GM19397 (cell line): Measurements from ENCODE around the gene ARID3C.

ENCODE experiments used
- ATAC-seq: cut with Tn5 transposase; IDR thresholded peaks from one replicate; pipeline ENCODE4 v1.9.1; 2021; ENCODE audit warnings: mild to moderate bottlenecking, moderate library complexity; ENCODE audit not compliant: unreplicated experiment

ARID3C gene

GRCh38 chr9:34578241-34579103 lies 50.4 kb downstream of the ARID3C start:
- ATAC-seq, result no peak

GRCh38 chr9:34577400-34578240 lies 51.2 kb downstream of the ARID3C start:
- ATAC-seq, result no peak

- no peak for ATAC-seq
Measured at GRCh38 chr9:34576597-34577399, 52.1 kb downstream of the ARID3C start.

DNA sequence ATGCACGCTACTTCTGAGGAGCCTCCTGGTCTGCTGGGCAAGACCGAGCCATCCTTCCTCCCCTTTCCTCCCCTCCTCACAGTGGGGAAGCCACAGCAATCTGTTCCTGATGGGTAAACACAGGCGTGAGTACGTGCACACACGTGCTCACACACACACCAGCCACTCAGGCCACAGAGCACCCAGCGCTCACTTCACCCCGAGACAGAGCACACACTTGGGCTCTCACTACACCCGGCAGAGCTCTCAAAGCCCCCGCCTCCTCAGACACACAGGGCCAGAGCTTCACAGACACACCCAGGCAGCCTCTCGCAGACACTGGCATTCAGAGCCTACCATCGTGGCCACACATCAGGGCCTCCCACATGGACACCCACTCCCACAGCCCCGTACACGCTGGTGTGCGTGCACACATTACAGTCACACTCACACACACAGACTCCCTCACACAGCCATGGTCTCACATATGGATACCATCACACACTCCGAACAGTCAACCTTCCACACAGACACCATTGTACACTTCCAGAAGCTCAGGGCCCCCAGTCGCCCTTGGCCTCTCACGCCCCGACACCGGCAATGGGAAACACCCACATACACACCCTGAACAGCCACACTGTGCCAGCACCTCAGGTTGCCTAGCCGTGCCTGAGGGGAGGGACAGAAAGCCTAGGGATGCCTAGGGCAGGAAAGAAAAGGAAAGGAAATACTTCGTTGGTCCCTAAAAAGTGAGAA lies 52.8 kb downstream of the ARID3C start:
- no peak for ATAC-seq

GRCh38 chr9:34575241-34575640 lies 53.6 kb downstream of the ARID3C start:
- no peak for ATAC-seq

- ATAC-seq, result no peak
Measured at GRCh38 chr9:34574571-34574970, 54.3 kb downstream of the ARID3C start.

DNA sequence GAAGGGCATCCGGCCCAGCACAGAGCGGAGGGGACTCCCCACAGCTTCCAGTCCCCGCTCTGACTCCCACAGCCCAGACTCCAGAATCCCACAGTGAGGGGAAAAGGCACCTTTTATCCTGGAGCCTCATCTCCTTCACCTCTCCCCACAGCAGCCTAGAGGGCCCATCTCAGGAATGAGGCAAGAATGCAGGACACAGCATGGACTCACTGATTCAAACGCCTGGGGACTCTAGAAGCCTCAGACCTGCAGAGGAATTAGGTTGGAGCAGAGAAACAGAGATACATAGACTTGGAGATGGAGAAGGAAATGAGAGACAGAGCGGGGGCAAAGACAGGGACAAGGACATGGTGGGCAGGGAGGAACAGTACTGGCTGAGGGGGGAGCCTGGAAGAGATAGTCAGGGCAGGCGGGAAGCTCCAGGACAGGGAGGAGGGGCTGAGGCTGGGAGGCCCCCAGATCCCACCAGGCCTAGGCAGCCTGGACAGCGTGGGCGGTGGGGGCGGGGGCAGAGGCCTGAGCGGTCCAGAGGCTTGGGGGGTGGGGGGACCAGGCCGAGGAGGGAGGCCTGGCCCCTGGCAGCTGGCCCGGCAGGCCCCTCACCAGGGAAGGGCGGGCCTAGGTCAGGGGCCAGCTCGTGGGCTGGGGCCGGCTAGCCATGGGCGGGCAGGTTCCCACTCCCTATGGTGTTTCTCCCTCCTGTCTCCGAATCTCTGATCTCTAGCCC lies 55.1 kb downstream of the ARID3C start:
- no peak for ATAC-seq

DNA sequence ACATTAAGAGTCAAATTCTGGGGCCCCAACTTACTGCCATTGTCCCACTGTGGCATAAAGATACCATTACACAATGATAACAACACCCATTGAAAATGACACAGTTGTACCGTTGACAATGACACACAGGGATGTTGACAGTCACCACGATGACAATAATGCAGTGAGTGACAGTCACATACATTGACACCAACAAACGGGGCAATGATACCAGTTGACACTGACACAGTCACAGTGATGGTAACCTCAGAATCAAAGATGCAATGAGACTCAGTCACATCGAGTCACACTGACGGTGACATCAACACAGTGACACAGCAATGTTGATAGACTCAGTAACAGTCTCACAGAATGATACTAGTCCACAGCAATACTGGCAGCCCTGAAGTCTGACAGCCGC lies 56.2 kb downstream of the ARID3C start:
- ATAC-seq, result no peak

DNA sequence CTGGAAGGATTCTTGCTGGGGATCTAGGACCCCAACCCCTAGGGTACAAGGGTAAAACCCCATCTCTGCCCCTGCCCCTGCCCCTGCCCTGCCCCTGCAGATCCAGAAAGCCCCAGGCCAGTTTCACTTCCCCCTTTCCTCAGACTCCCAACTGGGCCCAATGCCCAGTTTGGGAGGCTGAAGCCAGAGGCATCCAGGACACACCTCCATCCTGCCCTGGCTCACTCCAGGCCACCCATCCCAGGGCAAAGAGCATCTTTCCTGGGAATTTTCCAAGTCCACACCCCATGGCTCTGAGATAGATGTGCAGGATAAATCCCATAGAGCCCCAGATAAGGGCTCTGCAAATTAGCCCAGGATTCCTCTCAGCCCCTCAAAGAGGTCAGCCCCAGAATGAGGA lies 56.8 kb downstream of the ARID3C start:
- no peak for ATAC-seq

DNA sequence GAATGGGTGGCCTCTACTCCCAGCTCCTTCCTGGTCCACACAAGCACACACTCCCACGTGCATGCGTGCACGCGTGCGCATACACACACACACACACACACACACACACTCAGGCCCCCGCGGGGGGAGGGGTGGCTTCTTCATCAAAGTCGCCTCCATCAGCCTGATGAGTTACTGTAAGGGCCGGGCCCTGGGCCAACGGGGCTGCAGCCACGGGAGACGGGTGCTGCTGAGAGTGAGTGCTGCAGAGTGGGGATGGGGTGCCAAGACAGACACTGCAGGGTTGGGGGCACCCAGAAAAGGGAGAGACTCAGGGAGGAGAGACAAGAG lies 57.4 kb downstream of the ARID3C start:
- no peak for ATAC-seq
